H9 (cell line): ENCODE data around the gene DLEC1. TPM values are rescaled to one million over a fixed set of nuclear protein-coding genes. Genes with fewer than 3 reads are reported as not detected.

ENCODE experiments used
- DNase-seq: peaks from one replicate; pipeline ENCODE4 v3.0.0-alpha.2; 2017
- H2AFZ ChIP-seq: one replicate; pipeline ENCODE4 v1.6.1; 2013; ENCODE audit warnings: mild to moderate bottlenecking, low read length, control low read depth, moderate library complexity
- H2AK5ac ChIP-seq: 2 replicates; pipeline ENCODE4 v1.6.1; 2013; ENCODE audit warnings: low read length, control low read depth, mixed read lengths; ENCODE audit not compliant: insufficient read length
- H2BK120ac ChIP-seq: one replicate; pipeline ENCODE4 v1.6.1; 2013; ENCODE audit warnings: low read depth, mild to moderate bottlenecking, low read length, control low read depth, inconsistent platforms; ENCODE audit not compliant: poor library complexity, severe bottlenecking
- H2BK12ac ChIP-seq: 2 replicates; pipeline ENCODE4 v1.6.1; 2013; ENCODE audit warnings: low read length, control low read depth, mixed read lengths, low read depth; ENCODE audit not compliant: insufficient read length
- H2BK15ac ChIP-seq: 2 replicates; pipeline ENCODE4 v1.6.1; 2013; ENCODE audit warnings: low read depth, low read length, control low read depth
- H2BK20ac ChIP-seq: one replicate; pipeline ENCODE4 v1.6.1; 2013; ENCODE audit warnings: low read depth, mild to moderate bottlenecking, low read length, control low read depth, inconsistent platforms; ENCODE audit not compliant: poor library complexity, severe bottlenecking
- H2BK5ac ChIP-seq: 2 replicates; pipeline ENCODE4 v1.6.1; 2013; ENCODE audit warnings: low read length, control low read depth, mixed read lengths; ENCODE audit not compliant: insufficient read length
- H3K14ac ChIP-seq: 2 replicates; pipeline ENCODE4 v1.6.1; 2013; ENCODE audit warnings: low read length, control low read depth; ENCODE audit not compliant: insufficient read depth
- H3K18ac ChIP-seq: 2 replicates; pipeline ENCODE4 v1.6.1; 2013; ENCODE audit warnings: low read depth, mild to moderate bottlenecking, mixed read lengths, low read length, control low read depth; ENCODE audit not compliant: insufficient read length
- H3K23ac ChIP-seq: 2 replicates; pipeline ENCODE4 v1.6.1; 2013; ENCODE audit warnings: low read length, control low read depth, mixed read lengths, low read depth; ENCODE audit not compliant: insufficient read length
- H3K23me2 ChIP-seq: 2 replicates; pipeline ENCODE4 v1.6.1; 2013; ENCODE audit warnings: low read depth, mild to moderate bottlenecking, mixed read lengths, low read length, control low read depth; ENCODE audit not compliant: insufficient read length, poor library complexity, severe bottlenecking
- H3K27ac ChIP-seq: 2 replicates; pipeline ENCODE4 v1.5.1; 2013; ENCODE audit warnings: low read length, control low read depth, mixed read lengths, low read depth; ENCODE audit not compliant: insufficient read length
- H3K27me3 ChIP-seq: 2 replicates; pipeline ENCODE4 v1.6.1; 2013; ENCODE audit warnings: low read length, control low read depth, inconsistent platforms; ENCODE audit not compliant: insufficient read depth
- H3K4ac ChIP-seq: 2 replicates; pipeline ENCODE4 v1.6.1; 2013; ENCODE audit warnings: low read depth, mild to moderate bottlenecking, control low read depth, inconsistent platforms, low read length, moderate library complexity
- H3K4me1 ChIP-seq: 2 replicates; pipeline ENCODE4 v1.6.1; 2013; ENCODE audit warnings: low read length, control low read depth, inconsistent platforms; ENCODE audit not compliant: insufficient read depth
- H3K4me2 ChIP-seq: 2 replicates; pipeline ENCODE4 v1.6.1; 2013; ENCODE audit warnings: low read length, control low read depth, mixed read lengths; ENCODE audit not compliant: insufficient read length, insufficient read depth
- H3K56ac ChIP-seq: 2 replicates; pipeline ENCODE4 v1.6.1; 2013; ENCODE audit warnings: low read depth, mild to moderate bottlenecking, mixed read lengths, low read length, control low read depth; ENCODE audit not compliant: insufficient read length
- H3K79me1 ChIP-seq: 2 replicates; pipeline ENCODE4 v1.6.1; 2013; ENCODE audit warnings: low read depth, mild to moderate bottlenecking, moderate library complexity, low read length, control low read depth, inconsistent platforms; ENCODE audit not compliant: insufficient read depth, poor library complexity, severe bottlenecking
- H3K79me2 ChIP-seq: 2 replicates; pipeline ENCODE4 v1.6.1; 2013; ENCODE audit warnings: low read length, control low read depth, inconsistent platforms; ENCODE audit not compliant: insufficient read depth
- H3K9ac ChIP-seq: 2 replicates; pipeline ENCODE4 v1.6.1; 2013; ENCODE audit warnings: low read length, control low read depth, mixed read lengths; ENCODE audit not compliant: insufficient read length; ENCODE audit errors: extremely low read depth
- H3K9me3 ChIP-seq: one replicate; pipeline ENCODE4 v1.6.1; 2013; ENCODE audit warnings: low read depth, low read length, inconsistent platforms; ENCODE audit not compliant: control insufficient read depth
- H3T11ph ChIP-seq: one replicate; pipeline ENCODE4 v1.6.1; 2013; ENCODE audit warnings: mild to moderate bottlenecking, low read length, control low read depth, inconsistent platforms
- H4K20me1 ChIP-seq: one replicate; pipeline ENCODE4 v1.6.1; 2013; ENCODE audit not compliant: control insufficient read depth, insufficient read length, insufficient read depth
- H4K5ac ChIP-seq: 2 replicates; pipeline ENCODE4 v1.6.1; 2013; ENCODE audit warnings: low read depth, mild to moderate bottlenecking, mixed read lengths, low read length, control low read depth; ENCODE audit not compliant: insufficient read length
- H4K8ac ChIP-seq: replicated peaks from 2 replicates; pipeline ENCODE4 v1.6.1; 2013; ENCODE audit warnings: low read length, control low read depth, mixed read lengths, low read depth; ENCODE audit not compliant: insufficient read length
- H4K91ac ChIP-seq: 2 replicates; pipeline ENCODE4 v1.6.1; 2013; ENCODE audit warnings: low read depth, mild to moderate bottlenecking, moderate library complexity, mixed read lengths, low read length, control low read depth; ENCODE audit not compliant: insufficient read length
- H3K27ac Mint-ChIP-seq, 3 experiments: 2 replicates in 2 of 3; 3 replicates in 1 of 3; pipeline ENCODE4 v1.8.0; 2020 to 2021; ENCODE audit warnings: mixed read lengths in 3 of 3, mild to moderate bottlenecking in 1 of 3, moderate library complexity in 1 of 3
- H3K27me3 Mint-ChIP-seq: 2 replicates; pipeline ENCODE4 v1.8.0; 2021; ENCODE audit warnings: low read depth, mild to moderate bottlenecking, moderate library complexity, mixed read lengths
- H3K36me3 Mint-ChIP-seq, 3 experiments: 2 replicates in 2 of 3; 3 replicates in 1 of 3; pipeline ENCODE4 v1.8.0; 2020 to 2021; ENCODE audit warnings: low read depth in 3 of 3, mixed read lengths in 3 of 3; ENCODE audit not compliant: insufficient read depth in 1 of 3
- H3K4me1 Mint-ChIP-seq, 2 experiments: 2 replicates each; pipeline ENCODE4 v1.8.0; 2020; ENCODE audit warnings: mixed read lengths in 2 of 2
- H3K4me3 Mint-ChIP-seq, 2 experiments: 2 replicates in 1 of 2; 3 replicates in 1 of 2; pipeline ENCODE4 v1.8.0; 2020 to 2021; ENCODE audit warnings: mild to moderate bottlenecking in 2 of 2, mixed read lengths in 2 of 2, moderate library complexity in 1 of 2
- H3K9me3 Mint-ChIP-seq, 2 experiments: 2 replicates in 1 of 2; 3 replicates in 1 of 2; pipeline ENCODE4 v1.8.0; 2020; ENCODE audit warnings: mild to moderate bottlenecking in 2 of 2, mixed read lengths in 2 of 2, moderate library complexity in 1 of 2
- CTCF ChIP-seq: fragments of 200-600 bp; sonication (generic); conservative IDR thresholded peaks from 3 replicates; pipeline ENCODE4 v1.8.0; 2021; ENCODE audit warnings: antibody characterized with exemption, mild to moderate bottlenecking
- WGBS: extraction: QIAGEN DNeasy Blood & Tissue Kit; methylation state at CpG from one replicate; pipeline ENCODE4 v1.1.7; 2013; ENCODE audit warnings: missing lambda C conversion rate, low lambda C conversion rate, mixed read lengths; ENCODE audit not compliant: insufficient read length; ENCODE audit errors: extremely low coverage; 5-methylcytosine and 5-hydroxymethylcytosine counted together
- total RNA-seq: library from RNA; stranded (reverse); gene quantifications from 2 replicates; pipeline ENCODE4 v1.2.1, GENCODE V29; 2021

Gene DLEC1
- total RNA-seq, 1 experiment from 2014 or later = 2.1 TPM

GRCh38 chr3:38117748-38118420, 78.9 kb downstream of the DLEC1 start:
- no peak overlapping the region for H3K14ac ChIP-seq
- no peak overlapping the region for H2BK12ac ChIP-seq
- no peak overlapping the region for H3K23ac ChIP-seq
- no peak overlapping the region for H3K4me3 Mint-ChIP-seq
- H2AFZ ChIP-seq = no peak overlapping the region
- no peak overlapping the region for H4K5ac ChIP-seq
- H3K18ac ChIP-seq = no peak overlapping the region
- H3T11ph ChIP-seq = no peak overlapping the region
- H4K20me1 ChIP-seq = no peaks in the 10 kb centered on the region
- H4K8ac ChIP-seq = no peak overlapping the region
- no peak overlapping the region for H2AK5ac ChIP-seq
- H3K36me3 Mint-ChIP-seq = peaks cover 15 to 46% (median 26%) of the 10 kb centered on the region in 3 experiments; a peak in 6 of 7 replicates
- H3K9me3 ChIP-seq = no peaks in the 10 kb centered on the region
- H2BK15ac ChIP-seq = no peak overlapping the region
- H3K27me3 ChIP-seq = no peaks in the 10 kb centered on the region
- no peak overlapping the region for H3K27ac ChIP-seq
- WGBS = no CpG with 5 or more reads among the region's 11 CpGs
- H3K4me1 Mint-ChIP-seq = peaks cover 0 to 3% of the 10 kb centered on the region in 2 experiments; a peak in 1 of 4 replicates
- no peaks in the 10 kb centered on the region for H3K79me1 ChIP-seq
- no peak overlapping the region for H4K91ac ChIP-seq
- no peaks in the 10 kb centered on the region; a peak in 1 of 5 replicates for H3K9me3 Mint-ChIP-seq
- H3K9ac ChIP-seq = no peak overlapping the region
- H2BK5ac ChIP-seq = no peak overlapping the region
- no peak overlapping the region for H2BK120ac ChIP-seq
- no peak overlapping the region for H2BK20ac ChIP-seq
- peak; percentile 69 for DNase-seq
- TF ChIP-seq CTCF = peak; percentile 75
- H3K56ac ChIP-seq = no peak overlapping the region
- H3K27ac Mint-ChIP-seq = no peak overlapping the region
- peaks cover 15% of the 10 kb centered on the region for H3K27me3 Mint-ChIP-seq
- no peaks in the 10 kb centered on the region for H3K23me2 ChIP-seq
- H3K4me1 ChIP-seq = no peaks in the 10 kb centered on the region
- H3K79me2 ChIP-seq = no peaks in the 10 kb centered on the region
- H3K4ac ChIP-seq = no peak overlapping the region
- H3K4me2 ChIP-seq = no peak overlapping the region
